Heart right ventricle (tissue), 16 donors: ENCODE results near the gene CXCL11. TPM values are rescaled to one million over a fixed set of nuclear protein-coding genes. Genes with fewer than 3 reads are reported as not detected.

Experiments used
- ATAC-seq, 8 donors: fragments of 200-7000 bp; cut with Tn5 transposase; one replicate each; pipeline ENCODE4 v1.9.1; 2020; ENCODE audit warnings: mild to moderate bottlenecking in 8 of 8, moderate library complexity in 8 of 8, moderate number of reproducible peaks in 1 of 8
- DNase-seq, 2 donors: peaks; one replicate each; pipeline ENCODE4 v3.0.0-alpha.2; 2020
- H3K27ac ChIP-seq, 10 donors: fragments of 200-600 bp; sonication (generic) in 2 of 10; one replicate each; pipeline versions ENCODE4 v1.5.0 to v1.8.0; 2020 to 2022; ENCODE audit warnings: mild to moderate bottlenecking in 3 of 10
- H3K27me3 ChIP-seq, 7 donors: fragments of 200-600 bp; one replicate each; pipeline ENCODE4 v1.8.0; 2021 to 2022; ENCODE audit warnings: mild to moderate bottlenecking in 2 of 7
- H3K36me3 ChIP-seq, 9 donors: fragments of 200-600 bp; sonication (generic) in 1 of 9; one replicate each; pipeline versions ENCODE4 v1.5.0 to v1.8.0; 2020 to 2022; ENCODE audit warnings: mild to moderate bottlenecking in 2 of 9
- H3K4me1 ChIP-seq, 9 donors: fragments of 200-600 bp; sonication (generic) in 1 of 9; one replicate each; pipeline versions ENCODE4 v1.5.0 to v1.8.0; 2020 to 2022; ENCODE audit warnings: mild to moderate bottlenecking in 4 of 9
- H3K4me3 ChIP-seq, 10 donors: fragments of 200-600 bp; sonication (generic) in 2 of 10; one replicate each; pipeline versions ENCODE4 v1.5.0 to v1.8.0; 2020 to 2022; ENCODE audit warnings: mild to moderate bottlenecking in 7 of 10, moderate library complexity in 2 of 10
- H3K9me3 ChIP-seq, 11 donors: fragments of 200-600 bp in 10 of 11; sonication (generic) in 2 of 11; one replicate each; pipeline versions ENCODE4 v1.5.0 to v1.8.0; 2013 to 2022; ENCODE audit warnings: mild to moderate bottlenecking in 2 of 11, control low read depth in 1 of 11, moderate library complexity in 1 of 11
- CTCF ChIP-seq, 9 donors: fragments of 200-600 bp; sonication (generic) in 2 of 9; IDR thresholded peaks; one replicate each; pipeline versions ENCODE4 v1.5.0 to v1.8.0; 2021 to 2022; ENCODE audit warnings: antibody characterized with exemption in 9 of 9, mild to moderate bottlenecking in 5 of 9, moderate library complexity in 1 of 9
- WGBS, 2 donors: extraction: QIAGEN DNeasy Blood & Tissue Kit; methylation state at CpG; one replicate each; pipeline ENCODE4 v1.1.7; 2013; ENCODE audit warnings: inconsistent platforms in 1 of 2; 5-methylcytosine and 5-hydroxymethylcytosine counted together
- intact Hi-C, 10 donors: fragments of 100-400 bp; cut with DNase I; formaldehyde crosslinking; loops; one replicate each; pipeline versions ENCODE4 v1.11.1 to v1.14.2; 2022
- polyA plus RNA-seq, 2 donors: library from polyadenylated mRNA; stranded (reverse); fragments of 200-250 nt; gene quantifications; one replicate each; pipeline ENCODE4 v1.2.3, GENCODE V29; 2013
- total RNA-seq, 10 donors: library from RNA; stranded (reverse); fragmentation: NEBNext Ultra II Directional in 3 of 10; extraction: Animal tissue kit (Norgen Biotek cat#: 25700) in 3 of 10; gene quantifications; one replicate each; pipeline versions ENCODE4 v1.2.1 to v1.2.4, GENCODE V29; 2021 to 2023
- donor health status: Arrhythmogenic right ventricular cardiomyopathy.
- donor health status: ischemic (EF 13 %, LVEDD 7.1; RV severe dilation, severe dysfunction).
- donor health status: healthy with polysubstance abuse.
- donor health status: DM: no; HTN: yes; CAD: no.
- donor health status: DM: no; HTN: no; CAD: no.
- donor health status: ischemic (EF 25% LVEDD 6.9; RV normal size, moderate dysfunction).
- donor health status: ischemic (EF 25% LVEDD 5.7; RV mildly dilated, moderate dysfunction).
- donor health status: healthy.
- donor health status: DM: yes; HTN: yes; CAD: no.
- donor health status: Ischemic cardiomyopathy.
- donor health status: ischemic (EF 35%, LVEDD 5.7; RV mildly dilated, moderate dysfunction).
- donor health status: nonischemic (EF 11% LVEDD 7.7; RV severe dilation, severe dysfunction).
- donor health status: DM: yes; HTN: yes; CAD: no.
- donor health status: PGD.
- donor health status: ischemic (EF 29% LVEDD 5.4; RV normal size, mild dysfunction).
- donor health status: nonischemic (EF 23%, LVEDD 6.1; RV moderate dilation, normal function).

Gene CXCL11
- total and polyA plus RNA-seq, 12 donors: 0.07 to 61.0 (median 0.34) TPM; not detected in 6

GRCh38 chr4:76074993-76075600 is 39.2 kb upstream of the CXCL11 start:
- H3K27me3 ChIP-seq: no peaks in the 10 kb centered on the region
- H3K4me1 ChIP-seq: peaks cover 0 to 20% (median 0%) of the 10 kb centered on the region in 9 donors
- no peak for DNase-seq
- H3K27ac ChIP-seq: peak overlapping the region; percentile 19 to 74 (median 45)
- peak in 1 of 8 donors; percentile 15 for ATAC-seq
- no peak for TF ChIP-seq CTCF (IDR thresholded peaks at IDR 0.05)
- H3K9me3 ChIP-seq: no peaks in the 10 kb centered on the region
- intact Hi-C loops: loop anchor here in 3 of 10 donors (10.0 kb wide), 2 partner anchors 160 to 180 kb away; no protein-coding TSS in a partner anchor
- no peaks in the 10 kb centered on the region for H3K36me3 ChIP-seq
- peak overlapping the region in 8 of 10 donors; percentile 5 to 44 (median 14) for H3K4me3 ChIP-seq
- 41 to 43% methylated on average over 4 of the region's 4 CpGs for WGBS, 2 donors

GRCh38 chr4:76074468-76074867 is 38.6 kb upstream of the CXCL11 start, which contains the start of gene ART3:
TSS of gene ART3 (plus strand) at chr4:76074709. CDS start at chr4:76075890, 1,181 bp downstream.
- Histone ChIP-seq H3K36me3 (no peaks in the 10 kb centered on the region), H3K4me1 (peaks cover 0 to 20% (median 0%) of the 10 kb centered on the region in 9 donors), H3K4me3 (peak within 1 kb of the TSS in 8 of 10 donors; percentile 5 to 44 (median 14)), H3K9me3 (no peaks in the 10 kb centered on the region), H3K27ac (peak within 1 kb of the TSS; percentile 19 to 74 (median 49)), H3K27me3 (no peaks in the 10 kb centered on the region)
- intact Hi-C loops: loop anchor here in 3 of 10 donors (10.0 kb wide), 2 partner anchors 160 to 180 kb away; no protein-coding TSS in a partner anchor
- no peak for TF ChIP-seq CTCF (IDR thresholded peaks at IDR 0.05)
- WGBS, 2 donors: 33 to 36% methylated on average over 1 of the region's 1 CpG
- ATAC-seq (peak; percentile 67 to 96 (median 93)), DNase-seq (peak in 1 of 2 donors; percentile 58)

DNA sequence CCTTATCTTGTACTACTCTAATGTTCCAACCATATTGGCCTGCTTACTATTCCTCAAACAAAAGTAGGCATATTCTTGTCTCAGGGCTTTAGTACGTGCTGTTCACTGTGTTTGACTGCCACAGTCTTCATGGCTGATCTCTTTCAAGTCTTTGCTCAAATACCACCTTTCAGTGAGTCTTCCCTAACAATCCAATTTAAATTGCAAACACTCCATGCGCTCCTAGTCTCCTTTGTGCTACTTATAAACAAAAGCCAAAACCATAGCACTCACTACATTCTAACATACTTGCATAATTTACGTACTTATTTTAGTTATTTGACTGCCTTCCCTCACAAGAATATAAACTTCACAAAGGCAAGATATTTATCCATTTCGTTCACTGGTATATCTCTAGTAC is 36.9 kb upstream of the CXCL11 start:
- DNase-seq (no peak), ATAC-seq (no peak)
- TF ChIP-seq CTCF (IDR thresholded peaks at IDR 0.05): no peak
- no peaks in the 10 kb centered on the region for H3K27me3 ChIP-seq
- H3K4me1 ChIP-seq: peaks cover 0 to 16% (median 0%) of the 10 kb centered on the region in 9 donors
- no peak overlapping the region for H3K4me3 ChIP-seq
- intact Hi-C loops: loop anchor here in 3 of 10 donors (10.0 kb wide), 2 partner anchors 158 to 178 kb away; no protein-coding TSS in a partner anchor
- H3K27ac ChIP-seq: no peak overlapping the region
- H3K9me3 ChIP-seq: no peaks in the 10 kb centered on the region
- 58 to 68% methylated on average over 4 of the region's 4 CpGs for WGBS, 2 donors
- no peaks in the 10 kb centered on the region for H3K36me3 ChIP-seq

DNA sequence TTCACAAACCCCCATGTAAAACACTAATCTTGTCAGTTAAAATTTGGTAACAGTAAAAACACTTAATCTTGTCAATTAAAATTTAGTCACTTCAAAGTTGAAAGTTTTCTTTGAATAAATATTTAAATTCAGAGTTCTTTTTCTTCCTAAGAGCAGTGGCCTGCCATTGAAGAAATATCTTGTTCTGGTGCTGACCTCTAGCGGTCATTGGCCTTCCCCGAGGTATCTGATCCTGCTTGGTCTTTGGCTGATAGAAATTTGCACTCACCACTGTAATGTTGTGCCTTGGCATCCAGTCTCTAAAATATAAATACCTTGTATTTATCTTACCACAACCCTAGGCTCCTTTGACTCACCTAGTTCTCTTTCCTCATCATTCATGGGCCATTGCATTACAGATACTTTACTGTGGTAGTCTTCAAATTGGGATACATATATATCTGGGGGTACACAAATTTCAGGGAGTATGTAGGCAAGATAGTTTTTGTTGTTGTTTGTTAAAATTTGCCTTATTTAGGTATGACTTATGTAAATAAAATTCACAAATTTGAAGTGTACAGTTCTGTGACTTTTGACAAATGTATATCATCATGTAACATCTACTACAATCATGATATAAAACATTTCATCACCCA is 31.9 kb upstream of the CXCL11 start:
- intact Hi-C loops: loop anchor here (1.0 to 10.0 kb wide), 7 partner anchors 55 to 153 kb away; no protein-coding TSS in a partner anchor
- Histone ChIP-seq H3K4me3 (no peak overlapping the region), H3K4me1 (peaks cover 0 to 3% (median 0%) of the 10 kb centered on the region in 9 donors), H3K9me3 (no peaks in the 10 kb centered on the region), H3K36me3 (no peaks in the 10 kb centered on the region), H3K27ac (no peak overlapping the region), H3K27me3 (no peaks in the 10 kb centered on the region)
- peak; percentile 67 to 91 (median 86) for ATAC-seq
- 2% methylated on average over 2 of the region's 2 CpGs for WGBS, 2 donors
- DNase-seq: peak; percentile 25 to 81
- TF ChIP-seq CTCF (IDR thresholded peaks at IDR 0.05): peak; percentile 57 to 95 (median 91)
